GM10266 (cell line): ENCODE measurements around the gene CTDP1.

ENCODE experiments used
- DNase-seq: peaks from one replicate; pipeline ENCODE4 v3.0.0; 2012; ENCODE audit errors: extremely low spot score
- CTCF ChIP-seq: IDR thresholded peaks from 2 replicates; pipeline ENCODE4 v1.5.1; 2012; ENCODE audit warnings: mild to moderate bottlenecking, low read depth; ENCODE audit not compliant: control insufficient read depth, insufficient read depth; ENCODE audit errors: missing control alignments

Gene CTDP1

GRCh38 chr18:79634593-79635426, 44.8 kb upstream of the CTDP1 start:
- no peak for TF ChIP-seq CTCF
- DNase-seq = peak; percentile 14

GRCh38 chr18:79635427-79635726, 44.2 kb upstream of the CTDP1 start:
- DNase-seq = no peak
- no peak for TF ChIP-seq CTCF

GRCh38 chr18:79637181-79637920, 42.3 kb upstream of the CTDP1 start:
- no peak for TF ChIP-seq CTCF
- no peak for DNase-seq

- no peak for TF ChIP-seq CTCF
- DNase-seq = no peak
Observed at GRCh38 chr18:79637921-79638909, 41.4 kb upstream of the CTDP1 start.

- no peak for DNase-seq
- no peak for TF ChIP-seq CTCF
Observed at GRCh38 chr18:79639072-79639829, 40.4 kb upstream of the CTDP1 start.

- TF ChIP-seq CTCF = no peak
Observed at GRCh38 chr18:79640064-79640672, 39.4 kb upstream of the CTDP1 start.

More at GRCh38 chr18:79640064-79640672, 39.4 kb upstream of the CTDP1 start:
- DNase-seq = no peak
